K562 (cell line): Measurements from ENCODE around the gene MTF1. TPM values are rescaled to one million over a fixed set of nuclear protein-coding genes. Genes with fewer than 3 reads are reported as not detected.
A peak's percentile ranks its signal among the peaks of the same experiment; 100 is the strongest.

Experiments
- ARID3A ChIP-seq: IDR thresholded peaks from 2 replicates; pipeline ENCODE4 v1.6.1; 2012; ENCODE audit warnings: low read depth, low read length, improper control_type of control experiment, borderline replicate concordance
- BRD4 ChIP-seq: fragments of 200-600 bp; sonication (generic); IDR thresholded peaks from 2 replicates; pipeline ENCODE4 v1.6.1; 2017; ENCODE audit warnings: inconsistent platforms
- CREB3 ChIP-seq: fragments of 450-650 bp; conservative IDR thresholded peaks from 2 replicates; pipeline ENCODE4 v1.6.1; 2016; ENCODE audit warnings: missing genetic modification characterization, low read depth, mild to moderate bottlenecking, missing compliant biosample characterization, moderate library complexity
- E2F1 ChIP-seq: sonication (generic); formaldehyde crosslinking; IDR thresholded peaks from 2 replicates; pipeline ENCODE4 v1.8.1; 2023; ENCODE audit warnings: mild to moderate bottlenecking, missing genetic modification reagents, moderate library complexity
- ERF ChIP-seq: fragments of 450-650 bp; formaldehyde crosslinking; IDR thresholded peaks from 2 replicates; pipeline ENCODE4 v1.4.0; 2020; ENCODE audit warnings: mild to moderate bottlenecking, mixed read lengths
- FOXJ2 ChIP-seq: fragments of 200-800 bp; sonication (Bioruptor generic); IDR thresholded peaks from 2 replicates; pipeline ENCODE4 v1.6.1; 2016; ENCODE audit warnings: missing genetic modification characterization, missing compliant biosample characterization
- FOXM1 ChIP-seq, 2 experiments: fragments of 450-650 bp in 1 of 2; sonication (generic) in 1 of 2; formaldehyde crosslinking in 1 of 2; IDR thresholded peaks; 2 replicates each; pipeline versions ENCODE4 v1.6.1 to v1.9.0; 2017 to 2022; ENCODE audit warnings: low read depth in 2 of 2, mild to moderate bottlenecking in 2 of 2, missing genetic modification reagents in 1 of 2, moderate library complexity in 1 of 2
- HMG20B ChIP-seq: fragments of 250-450 bp; sonication (Bioruptor Pico); IDR thresholded peaks from 2 replicates; pipeline ENCODE4 v1.5.0; 2021; ENCODE audit warnings: mild to moderate bottlenecking
- JUN ChIP-seq, 2 experiments: sonication (generic) in 1 of 2; formaldehyde crosslinking in 1 of 2; IDR thresholded peaks; 2 replicates each; pipeline versions ENCODE4 v1.6.1 to v1.8.0; 2012 to 2022; ENCODE audit warnings: borderline replicate concordance in 2 of 2, mild to moderate bottlenecking in 2 of 2, improper control_type of control experiment in 1 of 2, low read depth in 1 of 2, low read length in 1 of 2, missing genetic modification reagents in 1 of 2
- NFATC3 ChIP-seq: fragments of 450-650 bp; IDR thresholded peaks from 2 replicates; pipeline ENCODE4 v1.6.1; 2017; ENCODE audit warnings: mild to moderate bottlenecking
- PHF20 ChIP-seq: fragments of 450-650 bp; IDR thresholded peaks from 2 replicates; pipeline ENCODE4 v1.6.1; 2018; ENCODE audit not compliant: partially characterized antibody
- RBM25 ChIP-seq: fragments of 200-400 bp; formaldehyde crosslinking; IDR thresholded peaks from 2 replicates; pipeline ENCODE4 v1.6.1; 2018; ENCODE audit warnings: low read length, low read depth, moderate library complexity; ENCODE audit not compliant: severe bottlenecking
- ZBTB7A ChIP-seq: IDR thresholded peaks from 2 replicates; pipeline ENCODE4 v1.6.1; 2011; ENCODE audit warnings: low read depth, mild to moderate bottlenecking, low read length, moderate library complexity, borderline replicate concordance; ENCODE audit not compliant: control insufficient read depth
- ZEB2 ChIP-seq: fragments of 450-650 bp; IDR thresholded peaks from 2 replicates; pipeline ENCODE4 v1.6.1; 2016
- ZFP36 ChIP-seq: fragments of 150-350 bp; IDR thresholded peaks from 2 replicates; pipeline ENCODE4 v1.6.1; 2018; ENCODE audit warnings: low read length, low read depth; ENCODE audit not compliant: partially characterized antibody
- ZMIZ1 ChIP-seq, 2 experiments: fragments of 150-350 bp in 1 of 2; IDR thresholded peaks; 2 replicates each; pipeline ENCODE4 v1.6.1; 2012 to 2016; ENCODE audit warnings: low read depth in 2 of 2, low read length in 2 of 2, mild to moderate bottlenecking in 1 of 2, moderate library complexity in 1 of 2
- ZNF146 ChIP-seq: IDR thresholded peaks from one replicate; pipeline ENCODE4 v1.6.1; 2018; ENCODE audit warnings: missing compliant biosample characterization; ENCODE audit not compliant: unreplicated experiment
- ZNF23 ChIP-seq: fragments of 250-450 bp; sonication (Bioruptor Pico); IDR thresholded peaks from 2 replicates; pipeline ENCODE4 v1.4.0; 2020; ENCODE audit warnings: mild to moderate bottlenecking
- ZNF668 ChIP-seq: fragments of 250-450 bp; sonication (Bioruptor Pico); IDR thresholded peaks from 2 replicates; pipeline ENCODE4 v1.8.0; 2022; ENCODE audit warnings: mild to moderate bottlenecking, inconsistent platforms
- ZNF780A ChIP-seq: fragments of 250-450 bp; sonication (Bioruptor Pico); IDR thresholded peaks from 2 replicates; pipeline ENCODE4 v1.5.0; 2021; ENCODE audit warnings: mild to moderate bottlenecking
- polyA plus RNA-seq, 8 experiments: library from polyadenylated mRNA; depleted of rRNA in 4 of 8; stranded (reverse) in 5 of 8; unstranded in 3 of 8; fragments of >200 nt; fragmentation: Nextera tagmentation in 2 of 8; fragmentation: Illumina TruSeq in 1 of 8; extraction: Ambion mirVana in 2 of 8; extraction: Trizol in 1 of 8; gene quantifications; 2 replicates each; pipeline versions ENCODE4 v1.2.1 to v1.2.3, GENCODE V29; 2011 to 2014; ENCODE audit warnings: inconsistent platforms in 1 of 8, missing spikeins in 1 of 8
- total RNA-seq, 7 experiments: library from RNA; depleted of rRNA in 6 of 7; stranded (reverse); fragments of >200 nt in 6 of 7; fragmentation: Illumina TruSeq in 2 of 7; extraction: Trizol in 2 of 7; gene quantifications; 2 replicates each; pipeline versions ENCODE4 v1.2.1 to v1.2.3, GENCODE V29; 2011 to 2021; ENCODE audit warnings: low replicate concordance in 1 of 7

MTF1 gene
- total and polyA plus RNA-seq, 9 of the 15 experiments (the other 6 are each of a cell fraction or from before 2014, with no cell fraction given), result 1.1 to 12.2 (median 4.3) TPM

- TF ChIP-seq ZNF668 (CRISPR knock-in tag), result 0 out of 2 replicates have a peak, but pooled peaks have one; percentile 14
- TF ChIP-seq RBM25, result no peak
- TF ChIP-seq ARID3A, result no peak
- no peak for TF ChIP-seq PHF20
- no peak for TF ChIP-seq ZNF23 (CRISPR knock-in tag)
- no peak for TF ChIP-seq NFATC3
- peak; percentile 58; the same call in 1 of the 2 replicates for TF ChIP-seq CREB3
- no peak for TF ChIP-seq JUN (IDR thresholded peaks at IDR 0.05; ENCODE audit: borderline replicate concordance, low read depth, low read length)
- no peak for TF ChIP-seq JUN (CRISPR knock-in tag; IDR thresholded peaks at IDR 0.05; ENCODE audit: borderline replicate concordance)
- TF ChIP-seq FOXJ2, result no peak
- no peak for TF ChIP-seq ZNF780A (CRISPR knock-in tag)
- TF ChIP-seq FOXM1 (IDR thresholded peaks at IDR 0.05; ENCODE audit: low read depth), result no peak
- no peak for TF ChIP-seq FOXM1 (CRISPR knock-in tag; IDR thresholded peaks at IDR 0.05; ENCODE audit: low read depth)
- peak; percentile 87; the same call in 1 of the 2 replicates for TF ChIP-seq E2F1 (CRISPR knock-in tag)
- TF ChIP-seq HMG20B (CRISPR knock-in tag), result no peak
- no peak for TF ChIP-seq BRD4
- no peak for TF ChIP-seq ZNF146
- TF ChIP-seq ZEB2, result no peak
- TF ChIP-seq ZFP36, result no peak
- no peak for TF ChIP-seq ERF (CRISPR knock-in tag)
- no peak for TF ChIP-seq ZBTB7A
- no peak for TF ChIP-seq ZMIZ1 (IDR thresholded peaks at IDR 0.05; ENCODE audit: low read depth in 2 of 2, low read length in 2 of 2)
These were observed 63.9 kb downstream of the MTF1 start (continued) for GRCh38 chr1:37795340-37796125.
